Stimulated activated naive CD4-positive, alpha-beta T cell treated with Interleukin-2 at 50 U/mL for 16 hours (primary cell): Measurements from ENCODE around the gene EIF2A.
"Not testable (repeated sequence)": the region's sequence is repeated elsewhere in the genome, so short reads cannot be mapped to it uniquely, and the experiment has no call there.

Experiments used
- DNase-seq: peaks from one replicate; lab custom pipeline; 2025; lab: John Stamatoyannopoulos, UW

Gene EIF2A

DNA sequence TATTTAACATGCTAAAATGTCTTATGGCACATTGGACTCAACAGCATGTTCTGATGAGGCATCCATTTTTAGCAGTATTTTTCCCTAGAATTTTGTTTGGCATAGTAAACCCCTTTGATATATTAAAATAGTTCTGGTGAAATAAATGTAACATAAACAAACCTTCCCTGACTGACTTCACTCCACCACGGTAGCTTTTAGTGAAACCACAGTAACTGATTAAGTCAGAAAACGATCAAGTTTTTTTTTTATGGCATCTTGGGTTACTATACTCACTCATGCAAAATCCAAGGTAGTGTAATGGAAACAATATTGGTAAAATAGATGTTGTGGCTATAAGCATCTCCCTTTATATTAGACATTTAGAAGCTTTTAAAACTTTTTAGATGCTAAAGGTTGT is 3.1 kb upstream of the EIF2A start:
- no peak for DNase-seq

DNA sequence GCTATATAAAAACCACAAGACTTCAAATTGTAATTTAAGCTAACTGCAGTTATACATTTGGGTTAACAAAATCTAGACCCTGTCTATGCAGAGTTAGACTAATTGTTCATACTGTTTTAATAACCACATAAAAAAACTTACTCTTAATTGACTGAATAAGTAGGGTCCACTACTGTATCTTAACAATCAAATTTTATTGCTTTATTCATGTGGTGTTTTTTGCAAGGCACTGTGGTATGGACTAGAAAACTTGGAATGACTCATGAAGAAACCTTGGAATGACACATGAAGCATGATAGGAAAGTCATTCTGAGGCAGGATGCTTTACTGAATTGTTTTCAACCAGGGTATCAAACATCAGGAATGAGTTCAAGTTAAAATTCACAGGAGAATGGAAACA is 2.5 kb upstream of the EIF2A start:
- no peak for DNase-seq

DNA sequence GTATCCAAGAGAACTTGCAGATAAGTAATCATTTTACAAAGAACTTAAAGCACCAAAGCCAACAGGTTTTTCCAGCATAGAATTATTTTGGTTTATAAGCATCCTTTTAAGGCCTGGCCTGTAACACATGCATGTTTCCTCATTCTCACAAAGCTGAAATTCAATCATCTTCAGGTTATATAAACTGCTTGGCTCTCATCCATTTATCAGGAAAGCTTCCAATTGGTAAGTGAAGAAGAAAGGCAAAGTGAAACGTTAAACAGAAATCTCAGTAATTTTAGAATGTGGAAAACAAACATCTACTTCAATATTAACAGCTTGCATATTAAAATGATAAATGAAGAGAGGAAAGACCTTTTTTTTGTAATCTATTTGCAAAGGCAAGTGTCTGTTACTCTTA is 1.9 kb upstream of the EIF2A start:
- no peak for DNase-seq

DNA sequence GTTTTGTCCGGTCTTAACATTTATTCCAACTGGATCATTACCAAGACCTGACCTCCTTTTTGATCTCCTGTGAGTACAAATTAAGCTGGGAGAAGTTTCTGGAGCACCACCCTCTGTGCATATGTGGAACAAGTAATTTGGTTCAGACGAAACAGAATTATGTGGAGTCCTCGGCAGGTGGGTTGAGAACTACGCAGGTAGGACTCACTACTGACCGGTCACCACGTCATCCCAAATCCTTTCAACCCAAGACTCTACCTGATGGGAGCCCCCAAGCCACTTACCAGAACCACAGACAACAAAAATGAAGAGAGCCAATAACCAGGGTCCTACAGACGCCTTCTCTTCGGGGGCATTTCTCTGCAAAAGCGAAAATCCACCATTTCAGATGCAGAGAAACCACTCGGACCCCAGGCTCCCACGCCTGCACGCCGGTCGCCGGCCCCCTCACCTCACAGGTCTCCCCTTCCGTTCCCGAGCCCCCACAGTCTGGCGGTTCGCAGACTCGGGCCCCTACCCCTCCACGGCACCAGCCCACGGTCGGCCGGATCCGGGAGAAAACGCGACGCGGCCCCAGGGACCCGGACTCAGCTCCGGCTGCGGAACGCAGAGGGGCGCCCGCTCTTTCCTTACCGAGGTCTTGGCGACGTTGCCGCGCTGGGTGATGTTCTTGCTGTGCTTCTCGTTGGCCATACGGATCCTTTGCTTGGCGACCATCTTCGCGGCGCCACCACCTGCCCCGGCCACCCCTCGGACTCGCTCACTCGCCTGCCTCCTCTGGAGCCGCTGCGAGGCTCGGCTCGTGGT is 965 bp upstream of the EIF2A start:
- peak; percentile 40 for DNase-seq

DNA sequence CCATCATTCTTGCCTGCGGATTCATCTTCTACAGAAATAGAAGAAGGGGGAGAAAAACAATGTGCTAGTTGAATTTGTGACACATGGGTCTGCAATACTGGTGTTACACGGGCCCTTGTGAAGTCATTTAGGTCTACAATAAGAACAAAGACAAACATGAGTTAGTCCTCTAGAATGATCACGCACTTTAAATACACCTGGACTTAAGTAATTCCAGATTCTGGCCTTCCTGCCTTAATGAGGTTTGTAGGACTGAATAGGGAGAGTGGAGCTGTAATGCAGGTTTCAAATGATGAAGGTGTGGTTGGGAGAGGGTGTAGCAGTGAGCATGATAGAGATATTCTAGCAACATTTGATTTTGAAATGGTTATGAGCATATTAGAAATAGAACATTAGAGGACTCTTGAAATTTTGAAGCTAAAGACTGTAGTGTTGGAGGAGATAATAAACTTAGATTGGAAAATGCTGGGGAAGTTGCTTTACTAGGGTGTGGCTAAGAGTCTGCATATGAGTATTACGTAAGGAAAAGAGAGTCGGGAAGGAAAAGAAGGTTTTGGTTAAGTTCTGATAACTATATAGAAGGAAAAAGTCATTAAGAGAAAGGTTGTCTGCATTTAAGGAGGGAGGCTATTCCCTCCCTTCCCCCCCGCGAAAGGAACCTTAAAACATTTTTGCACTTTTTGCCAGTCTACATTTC is 606 bp downstream of the EIF2A start:
- no peak for DNase-seq

DNA sequence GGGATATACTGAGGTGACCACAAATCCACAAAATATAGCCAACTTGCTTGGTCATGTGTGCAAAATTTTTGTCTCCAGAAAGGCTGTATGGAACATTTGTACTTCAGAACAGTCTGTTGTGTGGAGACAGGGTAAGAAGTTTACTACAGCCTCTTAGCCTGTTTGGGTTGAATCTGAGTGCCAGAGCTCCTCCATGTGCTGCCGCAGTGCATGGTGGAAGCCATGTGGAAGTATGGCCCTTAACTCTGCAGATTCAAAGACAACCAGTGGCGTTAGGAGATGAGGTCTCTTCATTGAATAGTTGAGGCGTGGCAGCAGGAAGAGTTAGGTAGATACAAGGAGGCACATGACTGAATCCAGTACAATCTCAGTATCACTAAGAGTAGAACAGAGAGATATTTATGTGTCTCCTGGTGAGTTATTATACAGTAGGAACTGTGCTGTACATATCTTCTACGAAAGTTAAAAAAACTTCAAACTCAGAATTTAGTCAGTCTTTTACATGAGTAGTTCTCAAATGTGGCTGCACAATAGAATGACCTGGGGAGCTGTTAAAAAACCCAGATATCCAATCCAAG is 9.4 kb downstream of the EIF2A start:
- no peak for DNase-seq

DNA sequence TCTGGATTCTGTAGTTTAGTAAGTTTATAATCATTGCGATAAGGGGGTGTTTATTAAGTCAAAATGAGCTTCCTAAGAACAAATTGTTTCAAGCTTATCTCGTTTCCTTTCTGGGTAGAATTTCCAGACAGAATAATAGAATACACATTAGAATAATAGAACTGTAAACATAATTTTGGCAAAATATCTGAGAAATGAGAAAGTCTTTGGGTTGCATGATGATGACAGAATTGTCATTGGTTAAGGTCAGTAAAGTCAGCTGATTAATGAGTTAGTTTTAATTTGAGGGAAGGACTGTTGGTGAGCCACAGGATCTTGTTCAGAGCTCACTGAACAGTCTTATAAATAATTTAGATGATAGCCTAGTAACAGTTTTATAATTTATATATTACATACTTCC is 10.2 kb downstream of the EIF2A start:
- no peak for DNase-seq

DNA sequence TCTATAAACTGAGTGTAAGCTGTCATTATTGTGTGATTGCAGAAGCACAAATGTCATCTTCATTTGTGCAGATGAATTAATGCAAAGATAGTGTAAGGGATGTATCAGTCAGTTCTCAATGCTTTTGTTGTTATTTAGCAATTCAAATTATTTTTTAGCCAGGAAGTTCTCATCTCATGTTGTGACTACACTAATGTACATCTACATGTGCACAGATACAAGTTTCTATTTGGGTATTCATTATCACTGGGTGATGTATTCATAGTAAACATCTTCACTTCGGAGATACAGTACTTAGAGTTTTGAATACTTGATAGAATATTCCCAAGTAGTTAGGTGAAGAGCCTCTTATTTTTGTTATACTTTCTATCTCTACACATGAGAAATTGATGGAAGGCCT is 11.1 kb downstream of the EIF2A start:
- no peak for DNase-seq

DNA sequence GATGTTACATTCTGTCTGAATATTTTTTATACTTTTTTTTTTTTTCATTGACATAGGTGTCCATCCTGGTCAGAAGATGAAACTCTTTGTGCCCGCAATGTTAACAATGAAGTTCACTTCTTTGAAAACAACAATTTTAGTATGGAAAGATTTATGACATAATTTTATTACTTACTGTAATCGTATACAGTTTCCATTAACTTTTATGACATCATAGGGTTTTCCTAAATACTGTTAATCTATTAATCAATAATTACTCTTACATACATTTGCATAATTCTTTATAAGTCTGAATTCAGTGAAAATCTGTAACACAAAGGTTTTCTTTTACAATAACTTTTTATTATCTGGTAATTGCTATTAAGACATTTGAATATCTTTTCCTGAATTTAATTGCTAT is 17.7 kb downstream of the EIF2A start:
- DNase-seq, result no peak

DNA sequence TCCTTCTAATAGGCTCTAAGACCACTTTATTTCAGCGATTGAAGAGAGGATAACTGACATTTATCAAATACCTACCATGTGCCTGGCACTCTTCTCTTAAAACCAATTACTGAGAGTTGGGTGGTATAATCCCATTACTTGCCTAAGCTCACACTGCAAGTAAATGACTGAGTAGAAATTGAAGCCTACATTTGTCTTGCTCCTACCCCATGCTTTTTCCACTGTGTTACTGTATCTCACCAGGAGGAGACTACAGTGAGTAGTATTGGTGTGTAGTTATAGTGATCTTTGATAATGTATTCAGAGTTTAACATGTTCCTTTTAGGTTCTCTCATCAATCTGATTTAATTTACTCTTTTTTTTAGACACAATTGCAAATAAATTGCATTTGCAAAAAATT is 20.7 kb downstream of the EIF2A start:
- DNase-seq, result no peak

DNA sequence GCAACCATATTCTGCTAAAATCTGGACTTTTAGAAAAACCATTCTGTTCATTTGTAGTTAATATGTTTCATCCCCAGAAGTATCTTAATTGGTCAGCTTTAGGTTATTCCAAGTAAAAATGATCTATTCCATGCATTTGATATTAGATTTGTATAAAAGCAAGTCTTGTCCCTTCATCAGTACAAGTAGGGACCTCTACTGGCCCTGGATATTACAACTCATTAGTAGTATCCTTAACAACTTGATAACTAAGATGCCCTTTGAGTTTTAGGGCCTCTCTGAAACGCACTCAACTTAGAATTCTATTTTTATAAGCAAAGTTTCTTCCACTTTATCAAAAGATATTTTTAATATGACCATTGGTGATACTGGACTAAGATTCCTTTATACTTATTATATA is 31.3 kb downstream of the EIF2A start:
- no peak for DNase-seq

DNA sequence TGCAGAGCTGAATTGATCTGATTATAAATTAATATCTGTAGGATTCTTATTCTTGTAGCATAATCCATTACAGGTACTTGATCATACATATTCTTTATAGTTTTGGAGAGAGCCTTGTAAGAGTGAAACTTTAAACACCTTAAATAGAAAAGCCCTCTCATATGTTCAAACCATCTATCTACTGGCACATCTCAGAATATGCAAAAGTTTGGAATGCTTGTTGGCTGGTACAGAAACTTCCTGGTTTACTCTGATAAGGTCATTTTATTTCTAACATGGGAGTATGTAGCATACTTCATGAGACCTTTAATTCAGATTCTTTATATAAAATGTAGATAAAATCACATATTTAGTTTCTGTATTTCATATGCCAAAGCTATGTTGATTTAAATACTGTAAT is 34.6 kb downstream of the EIF2A start:
- no peak for DNase-seq

DNA sequence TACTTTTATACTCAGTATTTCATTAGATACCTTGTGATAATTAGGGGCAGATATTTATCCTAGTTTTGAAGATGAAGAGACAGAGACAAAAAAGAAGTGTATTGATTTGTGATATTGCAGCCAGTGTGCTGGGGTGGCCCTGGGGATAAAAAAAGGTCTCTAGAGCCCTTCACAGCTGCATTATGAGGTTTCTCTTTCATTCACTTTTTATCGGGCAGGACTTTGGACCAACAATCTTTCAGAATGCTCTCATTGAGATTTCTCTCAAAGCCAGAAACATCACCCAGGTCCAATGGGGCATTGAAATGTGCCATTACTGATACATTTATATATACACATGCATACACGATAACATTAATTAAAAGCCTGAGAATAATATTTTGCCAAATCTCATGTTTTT is 36.0 kb downstream of the EIF2A start:
- DNase-seq, result no peak

DNA sequence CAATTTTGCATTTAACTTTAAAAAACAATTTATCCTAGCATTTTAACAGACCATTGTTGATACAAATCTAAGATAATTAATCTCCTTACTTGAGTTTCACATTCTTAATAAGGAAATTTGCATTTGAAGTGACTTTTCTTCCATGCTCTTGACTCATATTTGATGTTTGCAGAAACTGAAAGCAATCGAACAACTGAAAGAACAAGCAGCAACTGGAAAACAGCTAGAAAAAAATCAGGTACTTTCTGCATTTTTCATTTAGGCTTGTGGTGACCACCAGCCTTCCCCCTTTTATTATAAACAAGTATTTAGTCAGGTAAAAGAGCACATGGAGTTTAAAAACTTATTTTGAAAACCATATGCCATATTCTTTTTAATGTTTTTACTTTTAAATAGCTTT is 36.4 kb downstream of the EIF2A start:
- DNase-seq, result no peak

DNA sequence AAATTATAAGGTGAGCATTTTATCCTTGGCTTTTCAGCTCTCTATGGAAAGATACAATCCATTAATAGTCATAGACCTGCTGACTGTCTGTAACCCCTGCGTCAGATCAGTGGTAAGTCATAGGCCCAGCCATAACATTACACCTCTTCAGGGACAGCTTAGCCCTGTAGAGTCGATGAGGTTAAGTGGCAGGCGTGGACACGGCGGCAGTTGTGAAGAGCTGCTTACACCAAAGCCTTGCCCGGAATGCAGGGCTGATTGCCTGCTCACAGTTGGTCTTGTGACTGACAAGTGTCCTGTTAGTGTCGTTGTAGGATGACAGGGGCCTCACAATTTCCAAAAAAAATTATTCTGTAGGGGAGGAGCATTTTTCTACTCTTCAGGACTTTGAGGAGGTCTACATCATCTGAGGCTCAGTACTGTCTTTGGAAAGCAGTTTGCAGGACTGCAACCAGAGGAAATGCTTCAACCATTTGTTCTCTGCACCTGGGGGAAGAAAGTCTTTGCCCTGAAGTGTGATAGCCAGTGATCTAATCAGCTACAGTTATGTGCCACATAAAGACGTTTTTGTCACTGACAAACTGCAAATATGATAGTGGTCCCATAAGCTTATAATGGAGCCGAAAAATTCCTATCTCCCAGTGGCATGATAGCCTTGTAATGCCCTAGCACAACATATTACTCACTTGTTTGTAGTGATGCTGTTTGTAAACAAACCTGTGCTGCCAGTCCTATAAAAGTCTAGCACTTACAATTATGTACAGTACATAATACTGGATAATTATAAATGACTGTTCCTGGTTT is 41.6 kb downstream of the EIF2A start:
- no peak for DNase-seq

DNA sequence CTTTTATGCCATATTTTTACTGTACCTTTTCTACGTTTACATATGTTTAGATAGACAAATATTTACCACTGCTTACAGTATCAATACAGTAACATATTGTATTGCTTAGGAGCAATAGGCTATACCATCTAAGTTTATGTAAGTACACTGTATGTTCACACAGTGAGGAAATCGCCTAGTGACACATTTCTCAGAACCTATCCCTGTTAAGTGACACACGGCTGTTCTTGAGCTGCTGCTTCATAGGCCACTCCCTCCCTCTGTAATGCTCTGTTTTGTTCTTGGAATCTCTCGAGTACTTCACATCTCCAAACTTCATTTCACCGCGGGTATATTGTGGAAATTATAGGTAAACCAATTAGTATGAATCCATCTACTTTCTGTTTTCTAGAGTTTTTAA is 43.2 kb downstream of the EIF2A start:
- no peak for DNase-seq

DNA sequence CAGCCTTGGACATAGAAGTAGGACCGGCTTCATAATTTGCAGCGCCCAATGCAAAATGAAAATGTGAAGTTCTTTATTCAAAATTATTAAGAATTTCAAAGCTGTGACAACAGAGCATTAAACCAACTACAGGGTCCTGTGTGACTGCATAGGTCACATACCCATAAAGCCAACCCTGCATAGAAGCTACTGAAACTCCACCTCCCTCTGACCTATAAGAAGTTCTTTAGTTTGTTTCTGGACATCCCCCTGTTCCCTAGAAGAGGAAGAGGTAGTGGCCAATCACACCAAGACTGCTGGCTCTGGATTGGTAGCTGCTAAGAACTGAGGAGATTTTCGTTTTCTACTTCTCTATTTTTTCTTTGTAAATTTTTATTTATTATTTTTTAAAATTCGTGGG is 47.6 kb downstream of the EIF2A start:
- no peak for DNase-seq

DNA sequence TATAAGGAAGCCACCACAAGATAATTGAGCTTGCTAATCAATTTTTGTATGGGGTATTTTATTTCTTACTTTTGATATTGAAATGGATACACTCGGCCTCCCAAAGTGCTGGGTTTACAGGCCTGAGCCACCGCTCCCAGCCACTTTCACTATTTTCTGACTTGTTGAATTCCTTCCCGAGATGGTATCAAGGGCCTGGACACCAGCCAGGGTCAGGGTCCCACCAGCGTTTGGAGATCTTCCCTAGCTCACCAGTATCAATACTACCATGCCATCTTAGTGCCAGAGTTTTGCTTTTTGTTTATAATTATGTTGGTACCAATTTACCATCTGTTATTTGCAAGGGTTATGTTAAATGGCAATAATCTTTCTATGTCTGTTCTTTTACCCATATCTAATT is 51.1 kb downstream of the EIF2A start:
- no peak for DNase-seq

DNA sequence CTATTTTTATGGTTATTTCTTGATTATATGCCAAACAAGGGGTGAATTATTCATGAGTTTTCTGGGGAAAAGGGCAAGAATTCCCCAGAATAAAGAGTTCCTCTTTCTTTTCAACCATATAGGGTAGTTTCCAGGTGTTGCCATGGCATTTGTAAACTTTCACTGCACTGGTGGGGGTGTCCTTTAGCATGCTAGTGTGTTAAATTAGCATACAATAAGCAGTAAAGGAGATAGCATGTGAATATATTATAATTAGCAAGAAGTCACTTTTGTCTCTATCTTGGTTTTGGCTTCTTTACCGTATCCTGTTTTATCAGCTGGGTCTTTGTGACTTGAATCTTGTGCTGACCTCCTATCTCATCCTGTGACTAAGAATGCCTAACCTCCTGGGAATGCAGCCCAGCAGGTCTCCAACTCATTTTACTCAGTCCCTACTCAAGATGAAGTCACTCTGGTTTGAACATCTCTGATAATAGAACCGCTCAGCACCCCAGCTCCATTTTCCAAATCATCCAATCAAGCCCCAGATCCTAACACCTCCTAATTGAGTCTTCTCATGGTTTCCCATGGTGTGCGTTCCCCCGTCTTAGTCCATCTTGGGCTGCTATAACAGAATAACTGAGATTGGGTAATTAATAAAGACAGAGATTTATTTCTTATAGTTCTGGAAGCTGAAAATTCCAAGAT is 53.2 kb downstream of the EIF2A start:
- DNase-seq, result no peak

DNA sequence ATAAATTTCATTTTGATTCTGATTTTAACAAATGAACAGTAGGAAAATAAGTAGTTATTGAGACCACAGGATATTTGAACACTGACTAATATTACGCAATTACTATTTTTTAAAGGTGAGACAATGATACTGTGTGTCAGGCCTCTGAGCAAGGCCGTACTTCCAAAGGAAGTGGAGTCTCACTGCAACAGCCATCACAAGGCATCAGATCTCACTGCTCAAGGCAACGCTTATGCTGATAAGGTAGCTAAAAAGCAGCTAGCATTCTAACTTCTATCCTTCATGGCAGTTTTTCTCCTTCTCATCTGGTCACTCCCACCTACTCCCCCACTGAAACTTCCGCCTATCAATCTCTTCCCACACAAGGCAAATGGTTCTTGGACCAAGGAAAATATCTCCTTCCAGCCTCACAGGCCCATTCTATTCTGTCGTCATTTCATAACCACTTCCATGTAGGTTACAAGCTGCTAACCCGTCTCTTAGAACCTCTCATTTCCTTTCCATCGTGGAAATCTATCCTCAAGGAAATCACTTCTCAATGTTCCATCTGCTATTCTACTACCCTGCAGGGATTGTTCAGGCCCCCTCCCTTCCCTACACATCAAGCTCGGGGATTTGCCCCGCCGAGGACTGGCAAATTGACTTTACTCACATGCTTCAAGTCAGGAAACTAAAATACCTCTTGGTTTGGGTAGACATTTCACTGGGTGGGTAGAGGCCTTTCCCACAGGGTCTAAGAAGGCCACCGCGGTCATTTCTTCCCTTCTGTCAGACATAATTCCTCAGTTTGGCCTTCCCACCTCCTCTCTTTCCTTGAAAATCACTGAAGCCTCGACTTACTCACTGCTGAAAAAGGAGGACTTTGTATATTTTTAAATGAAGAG is 54.3 kb downstream of the EIF2A start:
- DNase-seq, result not testable (repeated sequence)
